Activated CD4-positive, alpha-beta T cell treated with anti-CD3 and anti-CD28 coated beads, Interleukin-10, Interleukin-2, amounts not matched to agents 100 ng/mL and 50 ng/mL, durations not matched to agents 16 hours and 8 hours (primary cell): ENCODE results near the gene SAE1.

Source experiments
- DNase-seq: peaks from one replicate; pipeline ENCODE4 v3.0.0-alpha.2; 2020

The SAE1 gene

GRCh38 chr19:47107202-47107952 is 23.3 kb upstream of the SAE1 start:
- peak; percentile 80 for DNase-seq

GRCh38 chr19:47107953-47108746 is 22.5 kb upstream of the SAE1 start:
- DNase-seq, result peak; percentile 55

GRCh38 chr19:47109177-47109540 is 21.5 kb upstream of the SAE1 start:
- no peak for DNase-seq

GRCh38 chr19:47109541-47110375 is 20.9 kb upstream of the SAE1 start:
- DNase-seq, result peak; percentile 91

GRCh38 chr19:47110521-47111005 is 20.1 kb upstream of the SAE1 start:
- peak; percentile 67 for DNase-seq

GRCh38 chr19:47111006-47111621 is 19.5 kb upstream of the SAE1 start:
- DNase-seq, result peak; percentile 66

GRCh38 chr19:47111682-47112165 is 18.9 kb upstream of the SAE1 start:
- no peak for DNase-seq

GRCh38 chr19:47112166-47112996 is 18.3 kb upstream of the SAE1 start:
- DNase-seq, result peak; percentile 93

GRCh38 chr19:47112997-47113849 is 17.4 kb upstream of the SAE1 start, which contains the start of gene ZC3H4:
Gene ZC3H4, minus strand, starts transcription at chr19:47113776. Its CDS starts 1,192 bp downstream, at chr19:47112584.
- peak; percentile 100 for DNase-seq

GRCh38 chr19:47113850-47114651 is 16.6 kb upstream of the SAE1 start:
- DNase-seq, result no peak

- no peak for DNase-seq
Measured at GRCh38 chr19:47120470-47121067, 10.1 kb upstream of the SAE1 start.

GRCh38 chr19:47122359-47123335 is 8.0 kb upstream of the SAE1 start:
- DNase-seq, result no peak

- DNase-seq, result no peak
Measured at GRCh38 chr19:47123406-47123805, 7.2 kb upstream of the SAE1 start.

GRCh38 chr19:47124937-47125668 is 5.5 kb upstream of the SAE1 start:
- DNase-seq, result peak; percentile 67

- DNase-seq, result no peak
Measured at GRCh38 chr19:47125669-47125938, 5.0 kb upstream of the SAE1 start.

- no peak for DNase-seq
Measured at GRCh38 chr19:47129579-47129978, 1.1 kb upstream of the SAE1 start.

- DNase-seq, result no peak
Measured at GRCh38 chr19:47130120-47130588, 481 bp upstream of the SAE1 start.
